Cardiac fibroblast (primary cell): Measurements from ENCODE around the gene REPS1.

Experiments
- DNase-seq, 2 donors: peaks; one replicate each; pipeline versions ENCODE4 v3.0.0 to v3.0.0-alpha.2; 2010; ENCODE audit warnings: low read depth in 2 of 2
- H3K4me3 ChIP-seq, 2 donors: replicated peaks in 1 of 2; 1 replicate in 1 of 2; 2 replicates in 1 of 2; pipeline ENCODE4 v1.5.1; 2011; ENCODE audit warnings: low read depth in 2 of 2, low read length in 2 of 2, mild to moderate bottlenecking in 2 of 2, moderate library complexity in 1 of 2
- TF ChIP-seq, protein P1 (sequence below): IDR thresholded peaks from one replicate; pipeline ENCODE4 v1.5.1; 2011; ENCODE audit warnings: low read depth, mild to moderate bottlenecking, low read length, inconsistent platforms

The REPS1 gene

DNA sequence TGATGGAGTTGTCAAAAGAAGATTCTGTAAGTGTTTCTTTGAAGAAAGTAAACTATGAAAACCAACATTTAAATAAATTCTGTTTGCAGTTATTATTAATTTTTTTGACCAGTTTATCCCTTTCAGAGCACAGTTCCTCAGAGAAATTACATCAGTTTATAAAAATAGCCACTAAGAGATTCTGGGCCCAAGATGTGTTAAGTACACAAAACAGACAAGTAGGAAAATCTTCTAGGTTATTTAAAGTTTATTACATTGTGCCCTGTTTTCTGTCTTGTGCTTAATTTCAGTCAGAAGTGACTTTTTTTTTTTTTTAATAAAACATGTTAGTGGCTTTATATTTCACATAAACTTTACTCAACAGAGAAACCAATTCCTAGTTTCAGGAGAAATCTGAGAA is 119.9 kb downstream of the REPS1 start:
- TF ChIP-seq, protein P1, sequence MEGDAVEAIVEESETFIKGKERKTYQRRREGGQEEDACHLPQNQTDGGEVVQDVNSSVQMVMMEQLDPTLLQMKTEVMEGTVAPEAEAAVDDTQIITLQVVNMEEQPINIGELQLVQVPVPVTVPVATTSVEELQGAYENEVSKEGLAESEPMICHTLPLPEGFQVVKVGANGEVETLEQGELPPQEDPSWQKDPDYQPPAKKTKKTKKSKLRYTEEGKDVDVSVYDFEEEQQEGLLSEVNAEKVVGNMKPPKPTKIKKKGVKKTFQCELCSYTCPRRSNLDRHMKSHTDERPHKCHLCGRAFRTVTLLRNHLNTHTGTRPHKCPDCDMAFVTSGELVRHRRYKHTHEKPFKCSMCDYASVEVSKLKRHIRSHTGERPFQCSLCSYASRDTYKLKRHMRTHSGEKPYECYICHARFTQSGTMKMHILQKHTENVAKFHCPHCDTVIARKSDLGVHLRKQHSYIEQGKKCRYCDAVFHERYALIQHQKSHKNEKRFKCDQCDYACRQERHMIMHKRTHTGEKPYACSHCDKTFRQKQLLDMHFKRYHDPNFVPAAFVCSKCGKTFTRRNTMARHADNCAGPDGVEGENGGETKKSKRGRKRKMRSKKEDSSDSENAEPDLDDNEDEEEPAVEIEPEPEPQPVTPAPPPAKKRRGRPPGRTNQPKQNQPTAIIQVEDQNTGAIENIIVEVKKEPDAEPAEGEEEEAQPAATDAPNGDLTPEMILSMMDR, result no peak

DNA sequence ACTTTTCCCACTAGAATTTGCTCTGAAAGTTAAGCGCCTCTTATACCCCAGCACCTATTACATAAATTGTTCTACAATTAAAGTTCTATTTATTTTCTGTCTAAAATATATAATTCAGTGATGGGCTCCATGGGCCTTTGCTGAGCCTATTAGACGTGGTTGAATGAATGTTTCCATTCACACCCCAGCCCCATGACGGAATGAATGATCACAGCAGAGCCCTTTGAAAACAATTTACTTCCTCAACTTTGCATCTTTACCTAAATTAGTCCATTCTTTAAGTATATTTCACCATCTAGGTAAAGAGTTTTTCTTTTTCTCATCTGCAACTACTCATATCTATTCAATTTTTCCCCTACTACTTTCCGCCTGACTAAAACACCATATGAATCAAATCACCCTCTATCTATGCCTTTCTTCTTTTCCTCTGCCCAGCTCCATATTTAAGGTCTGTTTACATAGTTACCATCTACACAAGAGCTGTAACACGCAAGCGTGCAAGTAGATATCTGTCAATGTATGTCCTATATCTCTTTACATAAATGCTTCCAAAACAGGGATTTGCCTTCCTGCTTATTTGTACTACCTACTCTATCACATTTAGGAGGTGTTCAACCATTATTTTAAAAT is 122.5 kb downstream of the REPS1 start:
- DNase-seq, result no peak
- H3K4me3 ChIP-seq, result no peak overlapping the region
- TF ChIP-seq, protein P1, result no peak

More for the DNA sequence above, 119.9 kb downstream of the REPS1 start:
- H3K4me3 ChIP-seq, result no peak overlapping the region
- DNase-seq, result no peak

DNA sequence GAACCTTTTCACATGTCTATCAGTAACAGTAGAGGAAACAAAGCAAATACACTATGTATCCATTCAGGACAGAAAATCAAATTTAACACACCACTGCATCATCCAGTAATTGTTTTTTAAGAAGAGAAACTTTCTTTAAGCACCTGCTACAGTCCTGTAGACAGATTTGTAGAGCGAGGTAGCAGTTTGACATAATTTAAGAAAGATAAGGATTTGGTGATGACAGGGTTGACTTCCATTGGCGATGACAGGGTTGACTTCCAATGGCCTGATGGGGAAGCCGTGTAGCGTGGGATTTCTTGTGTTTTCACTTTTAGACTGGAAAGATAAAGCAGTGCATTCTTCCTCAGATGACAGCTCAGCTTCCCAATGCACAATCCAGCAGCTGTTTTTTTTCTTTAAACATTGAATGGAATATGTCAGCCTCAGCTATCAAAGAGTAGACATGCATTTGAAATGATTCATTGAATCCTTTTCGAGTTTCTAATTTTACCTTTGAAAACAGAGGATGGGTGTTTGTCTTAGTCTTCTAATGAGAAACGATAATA is 123.6 kb downstream of the REPS1 start:
- no peak overlapping the region for H3K4me3 ChIP-seq
- peak in 1 of 2 donors; percentile 33 for DNase-seq
- TF ChIP-seq, protein P1, result no peak

DNA sequence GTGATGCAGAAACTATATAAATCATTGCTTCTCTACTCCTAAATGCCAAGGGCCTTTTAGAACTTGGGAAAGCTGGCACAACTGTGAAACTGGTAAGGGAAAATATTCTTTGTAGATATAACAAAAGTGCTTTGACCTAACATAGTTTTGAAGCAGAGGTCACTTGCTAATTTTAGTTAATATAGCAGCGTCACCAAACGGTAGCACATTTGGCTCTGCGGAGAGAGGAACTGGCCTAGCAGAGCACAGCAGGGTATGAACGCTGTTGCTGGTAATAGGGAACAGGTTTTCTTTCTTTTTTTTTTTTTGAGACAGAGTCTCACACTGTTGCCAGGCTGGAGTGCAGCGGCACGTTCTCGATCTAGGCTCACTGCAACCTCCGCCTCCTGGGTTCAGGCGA is 124.7 kb downstream of the REPS1 start:
- no peak overlapping the region for H3K4me3 ChIP-seq
- TF ChIP-seq, protein P1, result no peak
- no peak for DNase-seq

DNA sequence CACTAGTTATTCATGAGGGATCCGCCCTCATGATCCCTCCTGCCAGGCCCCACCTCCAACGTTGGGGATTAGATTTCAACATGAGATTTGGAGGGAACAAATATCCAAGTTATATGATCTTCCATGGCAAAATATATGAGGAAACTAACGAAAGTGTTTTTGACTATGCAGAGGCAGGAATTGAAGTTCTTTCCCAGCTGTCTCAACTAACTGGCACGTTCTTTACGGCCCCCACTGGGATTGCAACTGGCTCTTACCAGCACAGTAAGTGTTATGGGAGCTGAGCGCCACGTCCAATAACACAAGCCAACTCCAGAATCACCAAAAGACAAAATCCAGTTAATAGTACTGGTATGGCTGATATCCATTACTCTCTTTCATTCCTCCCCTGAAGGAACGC is 125.6 kb downstream of the REPS1 start:
- H3K4me3 ChIP-seq, result no peak overlapping the region
- TF ChIP-seq, protein P1, result no peak
- DNase-seq, result no peak

DNA sequence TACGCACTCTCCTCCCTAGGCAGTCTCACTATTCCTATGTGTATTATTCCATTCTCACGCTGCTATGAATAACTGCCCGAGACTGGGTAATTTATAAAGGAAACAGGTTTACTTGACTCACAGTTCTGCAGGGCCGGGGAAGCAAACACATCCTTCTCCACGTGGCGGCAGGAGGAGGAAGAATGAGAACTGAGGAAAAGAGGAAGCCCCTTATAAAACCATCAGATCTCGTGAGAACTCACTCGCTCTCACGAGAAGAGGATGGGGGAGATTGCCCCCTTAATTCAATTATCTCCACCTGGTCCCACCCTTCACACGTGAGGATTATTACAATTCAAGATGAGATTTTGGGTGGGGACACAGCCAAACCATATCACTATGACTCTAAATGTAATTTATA is 130.3 kb downstream of the REPS1 start:
- TF ChIP-seq, protein P1, result no peak
- no peak overlapping the region for H3K4me3 ChIP-seq
- DNase-seq, result no peak

DNA sequence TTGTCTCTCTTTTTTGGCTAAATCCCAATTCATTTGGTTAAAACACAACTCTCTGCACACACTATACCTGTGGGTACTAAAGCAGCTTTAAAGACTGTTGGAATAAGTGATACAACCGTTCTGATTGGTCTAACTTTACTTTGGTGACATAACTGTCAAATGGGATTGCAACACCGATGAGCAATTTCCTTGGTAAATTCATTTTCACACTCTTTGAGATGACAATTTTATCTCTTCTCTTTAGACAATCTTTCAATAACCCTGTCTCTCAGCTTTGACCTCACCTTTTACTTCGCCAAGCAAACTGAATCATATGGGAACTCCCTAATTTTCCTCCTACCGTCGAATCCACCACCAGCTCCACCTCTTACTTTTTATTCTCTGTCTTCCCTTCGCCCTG is 131.4 kb downstream of the REPS1 start:
- TF ChIP-seq, protein P1, result no peak
- H3K4me3 ChIP-seq, result no peak overlapping the region
- DNase-seq, result peak in 1 of 2 donors; percentile 5
